ENCODE results near the gene PPP1R37.
A peak's percentile ranks its signal among the peaks of the same experiment; 100 is the strongest.

The PPP1R37 gene

DNA sequence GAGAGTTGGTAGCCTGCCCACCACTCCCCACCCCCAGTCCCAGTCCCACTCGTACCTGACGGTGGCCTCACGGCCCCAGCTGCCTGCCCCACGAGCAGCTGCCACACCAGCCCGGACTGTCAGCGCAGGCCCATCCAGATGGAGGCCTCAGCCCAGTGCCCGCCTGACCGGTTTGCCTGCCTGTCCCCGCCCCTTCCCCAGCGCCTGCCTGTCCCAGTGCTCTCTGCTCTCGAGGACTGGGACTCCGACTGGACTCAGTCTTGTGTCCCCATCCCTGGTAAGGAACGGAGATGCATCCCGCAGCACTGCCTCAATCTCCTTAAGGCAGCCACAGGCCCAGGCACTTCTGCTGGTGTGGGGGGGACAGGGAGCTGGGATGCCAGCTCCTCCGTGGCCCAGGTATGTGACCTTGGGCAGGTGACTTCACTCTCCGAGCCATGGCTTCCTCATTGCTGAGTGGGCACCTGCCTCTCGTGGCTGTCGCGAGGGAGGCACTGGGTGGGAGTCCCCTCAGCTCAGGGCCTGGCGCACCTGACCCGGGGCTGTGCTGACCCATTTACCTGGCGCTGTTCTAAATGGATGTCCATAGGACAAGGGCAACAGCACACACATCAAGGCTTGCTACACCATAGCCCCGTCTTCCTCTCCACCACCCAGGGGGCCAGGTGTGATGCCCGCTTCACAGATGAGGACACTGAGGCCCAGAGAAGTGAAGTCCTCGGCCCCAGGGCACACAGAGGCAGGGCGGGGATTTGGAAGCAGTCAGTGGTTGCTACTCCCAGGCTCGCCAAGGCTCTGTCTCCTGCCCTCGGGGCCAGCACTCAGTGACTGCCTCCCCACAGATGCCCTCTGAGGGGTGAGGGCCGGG is 68.1 kb downstream of the PPP1R37 start, which contains the start of gene NKPD1:
NKPD1 (minus strand) TSS at position 113 of the 868 bp plus-strand sequence. CDS start 832 bp downstream, outside the sequence.
- no peaks in the 10 kb centered on the region for H3K9me3 ChIP-seq (replicated peaks in 1 of 2; ENCODE audit: control insufficient read depth in 2 of 2, insufficient read depth in 1 of 2, low read depth in 1 of 2, low read length in 2 of 2)
- H2BK120ac ChIP-seq (ENCODE audit: low read depth, low read length) = peak within 1 kb of the TSS; percentile 81
- DNase-seq (ENCODE audit: low spot score) = no peak
- peaks cover 0 to 7% of the 10 kb centered on the region in 2 donors for H3K4me1 ChIP-seq (ENCODE audit: control insufficient read depth in 2 of 2, insufficient read depth in 1 of 2, low read depth in 1 of 2, low read length in 2 of 2)
- H3K4me2 ChIP-seq (ENCODE audit: insufficient read depth, low read length, poor library complexity, severe bottlenecking) = no peak within 1 kb of the TSS
- peak within 1 kb of the TSS; percentile 69 for H2AFZ ChIP-seq (ENCODE audit: low read length)
- peak within 1 kb of the TSS; percentile 98 for H2AK5ac ChIP-seq (ENCODE audit: low read depth, low read length)
- no peak within 1 kb of the TSS for H3K4me3 ChIP-seq (ENCODE audit: low read length in 2 of 2)
- H4K91ac ChIP-seq (ENCODE audit: low read depth, low read length, poor library complexity) = no peak within 1 kb of the TSS
- peak within 1 kb of the TSS; percentile 70 for H3K9ac ChIP-seq (ENCODE audit: low read depth, low read length, poor library complexity)
- no CpG with 5 or more reads among the region's 29 CpGs for WGBS, 2 donors (ENCODE audit: extremely low coverage in 2 of 2, insufficient read length in 2 of 2, insufficient replicate concordance in 1 of 2)
- peak within 1 kb of the TSS; percentile 78 for H3K18ac ChIP-seq (ENCODE audit: low read length)
- peaks cover 2% of the 10 kb centered on the region for H3K79me1 ChIP-seq (ENCODE audit: low read depth, low read length)
- H2BK5ac ChIP-seq (ENCODE audit: low read length) = peak within 1 kb of the TSS; percentile 82
- peak within 1 kb of the TSS; percentile 39 for H2BK15ac ChIP-seq (ENCODE audit: low read length)
- H3K36me3 ChIP-seq (replicated peaks in 1 of 2; ENCODE audit: control insufficient read depth in 2 of 2, insufficient read depth in 2 of 2, low read length in 2 of 2) = no peaks in the 10 kb centered on the region
- no peak within 1 kb of the TSS for H4K8ac ChIP-seq (ENCODE audit: low read depth, low read length)
- H3K27me3 ChIP-seq (ENCODE audit: control insufficient read depth in 3 of 3, insufficient read depth in 3 of 3, low read depth in 1 of 3, low read length in 3 of 3) = peaks cover 0 to 31% (median 2%) of the 10 kb centered on the region in 3 experiments
- peak within 1 kb of the TSS; percentile 53 for H3K4ac ChIP-seq (ENCODE audit: low read length)
- no peak within 1 kb of the TSS for H3K27ac ChIP-seq (replicated peaks; ENCODE audit: low read length)
- peak within 1 kb of the TSS; percentile 67 for H3K23ac ChIP-seq (ENCODE audit: low read depth, low read length, poor library complexity)
- peak within 1 kb of the TSS; percentile 46 for H2BK12ac ChIP-seq (ENCODE audit: low read length)
- no peak within 1 kb of the TSS for H3K14ac ChIP-seq (ENCODE audit: low read length)

DNA sequence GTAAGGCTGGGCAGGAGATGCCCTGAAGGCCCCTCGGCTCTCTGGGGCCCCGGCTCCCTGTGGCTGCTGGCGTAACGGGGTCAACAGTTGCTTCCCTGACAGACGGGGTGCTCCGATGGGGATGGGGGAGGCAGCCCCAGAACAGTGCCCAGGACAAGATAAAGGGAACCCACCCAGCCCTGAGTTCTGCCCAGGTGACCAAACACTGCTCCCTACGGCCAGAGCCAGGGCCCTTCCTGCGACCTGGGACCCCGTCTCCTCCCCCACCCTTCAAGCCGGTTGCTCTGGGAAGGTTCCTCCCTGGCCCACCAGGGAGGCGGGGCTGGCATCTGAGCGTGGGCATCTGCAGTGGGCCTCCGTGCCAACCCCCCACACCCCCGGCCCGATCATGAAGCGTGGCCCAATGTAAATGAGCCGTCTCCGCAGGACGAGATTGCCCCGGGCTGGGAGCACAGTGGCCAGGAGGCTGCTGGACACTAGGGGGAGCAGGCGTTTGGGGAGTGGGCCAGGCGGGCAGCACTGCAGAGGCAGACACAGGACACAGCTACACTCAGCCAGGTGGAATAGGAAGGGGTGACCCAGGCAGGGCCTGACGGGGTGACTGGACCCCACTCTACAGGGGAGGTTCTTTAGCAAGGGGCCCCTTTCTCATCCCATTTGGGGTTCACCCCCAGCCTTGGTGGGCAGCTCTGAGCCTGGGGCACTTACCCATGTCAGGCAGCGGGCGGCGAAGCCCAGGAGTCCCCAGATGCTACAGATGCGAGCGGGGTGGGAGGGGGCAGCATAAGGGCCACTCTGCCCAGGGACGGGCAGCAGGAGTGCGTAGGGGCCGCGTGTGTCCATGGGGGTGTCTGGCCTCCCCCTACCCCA is 69.0 kb downstream of the PPP1R37 start:
- no peak overlapping the region for H3K4me3 ChIP-seq (ENCODE audit: low read length in 2 of 2)
- no CpG with 5 or more reads among the region's 32 CpGs for WGBS, 2 donors (ENCODE audit: extremely low coverage in 2 of 2, insufficient read length in 2 of 2, insufficient replicate concordance in 1 of 2)
- peak overlapping the region; percentile 81 for H2BK120ac ChIP-seq (ENCODE audit: low read depth, low read length)
- H3K79me1 ChIP-seq (ENCODE audit: low read depth, low read length) = peaks cover 2% of the 10 kb centered on the region
- peak overlapping the region; percentile 78 for H3K18ac ChIP-seq (ENCODE audit: low read length)
- H3K9me3 ChIP-seq (replicated peaks in 1 of 2; ENCODE audit: control insufficient read depth in 2 of 2, insufficient read depth in 1 of 2, low read depth in 1 of 2, low read length in 2 of 2) = no peaks in the 10 kb centered on the region
- H3K36me3 ChIP-seq (replicated peaks in 1 of 2; ENCODE audit: control insufficient read depth in 2 of 2, insufficient read depth in 2 of 2, low read length in 2 of 2) = no peaks in the 10 kb centered on the region
- peak overlapping the region; percentile 91 for H3K23ac ChIP-seq (ENCODE audit: low read depth, low read length, poor library complexity)
- no peak overlapping the region for H4K8ac ChIP-seq (ENCODE audit: low read depth, low read length)
- peaks cover 0 to 31% (median 2%) of the 10 kb centered on the region in 3 experiments for H3K27me3 ChIP-seq (ENCODE audit: control insufficient read depth in 3 of 3, insufficient read depth in 3 of 3, low read depth in 1 of 3, low read length in 3 of 3)
- DNase-seq (ENCODE audit: low spot score) = no peak
- peak overlapping the region; percentile 70 for H3K9ac ChIP-seq (ENCODE audit: low read depth, low read length, poor library complexity)
- H3K4me2 ChIP-seq (ENCODE audit: insufficient read depth, low read length, poor library complexity, severe bottlenecking) = no peak overlapping the region
- peak overlapping the region; percentile 69 for H2AFZ ChIP-seq (ENCODE audit: low read length)
- H2BK15ac ChIP-seq (ENCODE audit: low read length) = peak overlapping the region; percentile 49
- no peak overlapping the region for H3K4ac ChIP-seq (ENCODE audit: low read length)
- H4K91ac ChIP-seq (ENCODE audit: low read depth, low read length, poor library complexity) = no peak overlapping the region
- H3K27ac ChIP-seq (replicated peaks; ENCODE audit: low read length) = no peak overlapping the region
- peak overlapping the region; percentile 39 for H2BK5ac ChIP-seq (ENCODE audit: low read length)
- no peak overlapping the region for H2BK12ac ChIP-seq (ENCODE audit: low read length)
- H2AK5ac ChIP-seq (ENCODE audit: low read depth, low read length) = peak overlapping the region; percentile 98
- H3K4me1 ChIP-seq (ENCODE audit: control insufficient read depth in 2 of 2, insufficient read depth in 1 of 2, low read depth in 1 of 2, low read length in 2 of 2) = peaks cover 1 to 14% of the 10 kb centered on the region in 2 donors
- no peak overlapping the region for H3K14ac ChIP-seq (ENCODE audit: low read length)

DNA sequence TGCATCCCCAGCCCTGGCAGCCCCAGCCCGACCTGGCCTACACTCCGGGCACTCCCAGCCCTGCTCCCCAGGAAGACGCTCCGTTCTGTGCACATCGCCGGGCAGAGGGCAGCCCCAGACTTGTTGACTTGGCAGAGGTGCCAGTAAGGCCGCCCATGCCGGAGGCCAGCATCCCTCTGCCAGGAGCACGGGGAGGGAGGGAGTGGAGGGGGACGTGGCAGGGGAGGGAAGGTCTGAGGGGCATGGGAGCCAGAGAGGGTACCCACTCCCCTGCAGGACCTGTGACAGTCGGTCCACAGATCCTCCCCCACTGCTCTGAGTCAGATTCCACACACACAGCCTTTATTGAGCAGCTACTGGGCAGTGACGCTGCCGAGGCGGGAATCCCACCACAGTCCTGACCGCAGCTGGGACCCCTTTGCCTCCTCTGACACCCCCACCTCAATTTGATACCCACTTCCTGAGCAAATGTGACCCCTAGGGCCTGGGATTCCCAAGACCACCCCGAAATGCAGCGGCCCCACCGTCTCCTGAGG is 69.7 kb downstream of the PPP1R37 start:
- peak overlapping the region; percentile 30 for H2BK12ac ChIP-seq (ENCODE audit: low read length)
- peak overlapping the region; percentile 98 for H2AK5ac ChIP-seq (ENCODE audit: low read depth, low read length)
- no peak overlapping the region for H2AFZ ChIP-seq (ENCODE audit: low read length)
- no peak for DNase-seq (ENCODE audit: low spot score)
- peaks cover 1 to 15% of the 10 kb centered on the region in 2 donors for H3K4me1 ChIP-seq (ENCODE audit: control insufficient read depth in 2 of 2, insufficient read depth in 1 of 2, low read depth in 1 of 2, low read length in 2 of 2)
- peak overlapping the region; percentile 49 for H2BK15ac ChIP-seq (ENCODE audit: low read length)
- no peak overlapping the region for H3K27ac ChIP-seq (replicated peaks; ENCODE audit: low read length)
- peak overlapping the region; percentile 38 for H3K18ac ChIP-seq (ENCODE audit: low read length)
- peak overlapping the region; percentile 81 for H2BK120ac ChIP-seq (ENCODE audit: low read depth, low read length)
- H3K27me3 ChIP-seq (ENCODE audit: control insufficient read depth in 3 of 3, insufficient read depth in 3 of 3, low read depth in 1 of 3, low read length in 3 of 3) = peaks cover 0 to 31% (median 2%) of the 10 kb centered on the region in 3 experiments
- peak overlapping the region; percentile 39 for H2BK5ac ChIP-seq (ENCODE audit: low read length)
- H3K4me2 ChIP-seq (ENCODE audit: insufficient read depth, low read length, poor library complexity, severe bottlenecking) = no peak overlapping the region
- no peak overlapping the region for H3K9ac ChIP-seq (ENCODE audit: low read depth, low read length, poor library complexity)
- H3K14ac ChIP-seq (ENCODE audit: low read length) = peak overlapping the region; percentile 89
- no peak overlapping the region for H3K4ac ChIP-seq (ENCODE audit: low read length)
- no peak overlapping the region for H3K4me3 ChIP-seq (ENCODE audit: low read length in 2 of 2)
- H3K9me3 ChIP-seq (replicated peaks in 1 of 2; ENCODE audit: control insufficient read depth in 2 of 2, insufficient read depth in 1 of 2, low read depth in 1 of 2, low read length in 2 of 2) = no peaks in the 10 kb centered on the region
- H3K79me1 ChIP-seq (ENCODE audit: low read depth, low read length) = peaks cover 2% of the 10 kb centered on the region
- H4K8ac ChIP-seq (ENCODE audit: low read depth, low read length) = peak overlapping the region; percentile 65
- no CpG with 5 or more reads among the region's 18 CpGs for WGBS, 2 donors (ENCODE audit: extremely low coverage in 2 of 2, insufficient read length in 2 of 2, insufficient replicate concordance in 1 of 2)
- no peaks in the 10 kb centered on the region for H3K36me3 ChIP-seq (replicated peaks in 1 of 2; ENCODE audit: control insufficient read depth in 2 of 2, insufficient read depth in 2 of 2, low read length in 2 of 2)
- peak overlapping the region; percentile 91 for H3K23ac ChIP-seq (ENCODE audit: low read depth, low read length, poor library complexity)
- no peak overlapping the region for H4K91ac ChIP-seq (ENCODE audit: low read depth, low read length, poor library complexity)
